ENCODE results near the gene CLK2.
A peak's percentile ranks its signal among the peaks of the same experiment; 100 is the strongest.
"Not testable (repeated sequence)": the region's sequence is repeated elsewhere in the genome, so short reads cannot be mapped to it uniquely, and the experiment has no call there.

CLK2 gene

GRCh38 chr1:155241841-155242264 lies 31.5 kb downstream of the CLK2 start:
- peak; percentile 63 for DNase-seq (ENCODE audit: low read depth)

GRCh38 chr1:155241069-155241679 lies 32.1 kb downstream of the CLK2 start:
- peak; percentile 91 for DNase-seq (ENCODE audit: low read depth)

- no peak for DNase-seq (ENCODE audit: low read depth)
Observed at GRCh38 chr1:155236451-155236850, 36.9 kb downstream of the CLK2 start.

- DNase-seq (ENCODE audit: low read depth) = not testable (repeated sequence)
Observed at GRCh38 chr1:155235375-155235774, 37.9 kb downstream of the CLK2 start.

- DNase-seq (ENCODE audit: low read depth) = not testable (repeated sequence)
Observed at GRCh38 chr1:155233502-155233901, 39.8 kb downstream of the CLK2 start.

- not testable (repeated sequence) for DNase-seq (ENCODE audit: low read depth)
Observed at GRCh38 chr1:155232001-155232978, 41.0 kb downstream of the CLK2 start.

GRCh38 chr1:155231302-155231701 lies 42.0 kb downstream of the CLK2 start:
- DNase-seq (ENCODE audit: low read depth) = not testable (repeated sequence)

GRCh38 chr1:155228096-155228427 lies 45.2 kb downstream of the CLK2 start:
- no peak for DNase-seq (ENCODE audit: low read depth)

- peak; percentile 100 for DNase-seq (ENCODE audit: low read depth)
Observed at GRCh38 chr1:155227261-155228095, 45.8 kb downstream of the CLK2 start.

- DNase-seq (ENCODE audit: low read depth) = peak; percentile 66
Observed at GRCh38 chr1:155226910-155227260, 46.4 kb downstream of the CLK2 start.

GRCh38 chr1:155226188-155226909 lies 47.0 kb downstream of the CLK2 start:
- peak; percentile 83 for DNase-seq (ENCODE audit: low read depth)

GRCh38 chr1:155225404-155225759 lies 47.9 kb downstream of the CLK2 start:
- not testable (repeated sequence) for DNase-seq (ENCODE audit: low read depth)

GRCh38 chr1:155223047-155223446 lies 50.3 kb downstream of the CLK2 start:
- no peak for DNase-seq (ENCODE audit: low read depth)

- not testable (repeated sequence) for DNase-seq (ENCODE audit: low read depth)
Observed at GRCh38 chr1:155220211-155220965, 52.9 kb downstream of the CLK2 start.

GRCh38 chr1:155219592-155220031 lies 53.7 kb downstream of the CLK2 start:
- peak; percentile 56 for DNase-seq (ENCODE audit: low read depth)

GRCh38 chr1:155218854-155219591 lies 54.3 kb downstream of the CLK2 start:
- DNase-seq (ENCODE audit: low read depth) = peak; percentile 82

GRCh38 chr1:155214702-155215101 lies 58.6 kb downstream of the CLK2 start:
- not testable (repeated sequence) for DNase-seq (ENCODE audit: low read depth)
